ENCODE data around the gene ENGASE. TPM values are rescaled to one million over a fixed set of nuclear protein-coding genes. Genes with fewer than 3 reads are reported as not detected.

The ENGASE gene
- polyA plus RNA-seq, 1 of the 3 experiments (the other 2 are of a cell fraction) = 30.1 TPM

GRCh38 chr17:79051306-79051705, 23.3 kb upstream of the ENGASE start:
- no peaks in the 10 kb centered on the region for H3K79me2 ChIP-seq (ENCODE audit: insufficient read depth)
- no peak overlapping the region for H2AFZ ChIP-seq (ENCODE audit: low read depth)
- H3K4me1 ChIP-seq (ENCODE audit: control insufficient read depth in 1 of 2, insufficient read depth in 2 of 2, low read depth in 1 of 2, low read length in 1 of 2) = peaks cover 0 to 15% of the 10 kb centered on the region in 2 experiments; a peak in 2 of 4 replicates
- no peaks in the 10 kb centered on the region for H3K9me2 ChIP-seq
- H3K27me3 ChIP-seq (ENCODE audit: insufficient read depth) = no peaks in the 10 kb centered on the region
- H4K20me1 ChIP-seq (ENCODE audit: insufficient read depth) = no peaks in the 10 kb centered on the region
- no peak overlapping the region for H3K4me3 ChIP-seq (ENCODE audit: low read depth in 2 of 2, low read length in 1 of 2)
- H3K4me2 ChIP-seq = no peak overlapping the region
- H3K36me3 ChIP-seq (replicated peaks in 1 of 2; ENCODE audit: control insufficient read depth in 1 of 2, insufficient read depth in 2 of 2, low read length in 1 of 2) = no peaks in the 10 kb centered on the region
- ChIA-PET POLR2A (no interaction called here), CTCF (interaction anchor here (0.8 to 25.7 kb wide), 7 partner anchors 9 to 350 kb away, joined by 3 to 529 read pairs (median 13); partner anchors contain the start of gene C1QTNF1)
- no peaks in the 10 kb centered on the region for H3F3A ChIP-seq (replicated peaks; ENCODE audit: insufficient read depth)
- no peaks in the 10 kb centered on the region for H3K9me3 ChIP-seq
- H3K9ac ChIP-seq = no peak overlapping the region
- WGBS (ENCODE audit: low lambda C conversion rate) = 67% methylated on average over 6 of the region's 6 CpGs
- no peak for DNase-seq
- TF ChIP-seq MEF2A (IDR thresholded peaks at IDR 0.05; ENCODE audit: borderline replicate concordance, low read depth) (no peak), TCF12 (IDR thresholded peaks at IDR 0.05) (no peak), NRF1 (IDR thresholded peaks at IDR 0.05; ENCODE audit: low read depth, low read length) (no peak), RFX5 (IDR thresholded peaks at IDR 0.05; ENCODE audit: low read length) (no peak), FOSL2 (IDR thresholded peaks at IDR 0.05; ENCODE audit: borderline replicate concordance, low read depth) (no peak), USF2 (IDR thresholded peaks at IDR 0.05; ENCODE audit: borderline replicate concordance, low read depth, low read length) (no peak), ZBTB33 (IDR thresholded peaks at IDR 0.05; ENCODE audit: borderline replicate concordance, low read depth) (no peak), MXI1 (IDR thresholded peaks at IDR 0.05; ENCODE audit: low read depth, low read length) (no peak), SIN3A (IDR thresholded peaks at IDR 0.05; ENCODE audit: borderline replicate concordance, low read depth, low read length) (no peak), EZH2phosphoT487 (IDR thresholded peaks at IDR 0.05; ENCODE audit: borderline replicate concordance, low read depth) (no peak), GATA2 (CRISPR knock-in tag; IDR thresholded peaks at IDR 0.05) (no peak), RAD21 (IDR thresholded peaks at IDR 0.05; ENCODE audit: low read length) (no peak), RCOR1 (IDR thresholded peaks at IDR 0.05; ENCODE audit: low read length) (no peak), CHD2 (IDR thresholded peaks at IDR 0.05; ENCODE audit: low read length, partially characterized antibody) (no peak), USF1 (IDR thresholded peaks at IDR 0.05; ENCODE audit: borderline replicate concordance, low read depth) (no peak)
- no peak overlapping the region for H3K27ac ChIP-seq (ENCODE audit: low read depth in 2 of 2, low read length in 1 of 2)
